HG03558 (cell line): Measurements from ENCODE around the gene PGAM2.

Source experiments
- ATAC-seq: cut with Tn5 transposase; IDR thresholded peaks from one replicate; pipeline ENCODE4 v1.9.1; 2021; ENCODE audit warnings: moderate number of reproducible peaks; ENCODE audit not compliant: unreplicated experiment; ENCODE audit errors: extremely low read depth

PGAM2 gene

DNA sequence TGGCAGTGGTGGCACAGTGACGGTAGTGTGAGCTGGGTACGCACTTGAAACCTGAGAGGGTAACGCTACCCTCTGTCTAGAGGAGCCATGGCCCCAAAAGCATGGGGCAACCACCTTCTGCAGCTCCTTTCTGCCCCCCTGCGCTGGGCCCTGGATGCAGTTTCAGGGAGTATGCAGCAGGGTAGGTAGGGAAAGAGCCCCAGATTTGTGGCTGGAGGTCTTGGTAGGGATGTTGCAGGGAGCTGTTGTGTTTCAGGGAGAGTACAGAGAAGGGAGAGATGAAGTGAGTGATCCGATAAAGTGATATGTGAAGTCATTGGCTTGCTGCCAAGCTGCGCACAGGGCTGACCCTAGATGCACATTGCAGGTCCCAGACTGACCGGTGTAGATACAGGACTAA, 2.7 kb upstream of the PGAM2 start:
- no peak for ATAC-seq

DNA sequence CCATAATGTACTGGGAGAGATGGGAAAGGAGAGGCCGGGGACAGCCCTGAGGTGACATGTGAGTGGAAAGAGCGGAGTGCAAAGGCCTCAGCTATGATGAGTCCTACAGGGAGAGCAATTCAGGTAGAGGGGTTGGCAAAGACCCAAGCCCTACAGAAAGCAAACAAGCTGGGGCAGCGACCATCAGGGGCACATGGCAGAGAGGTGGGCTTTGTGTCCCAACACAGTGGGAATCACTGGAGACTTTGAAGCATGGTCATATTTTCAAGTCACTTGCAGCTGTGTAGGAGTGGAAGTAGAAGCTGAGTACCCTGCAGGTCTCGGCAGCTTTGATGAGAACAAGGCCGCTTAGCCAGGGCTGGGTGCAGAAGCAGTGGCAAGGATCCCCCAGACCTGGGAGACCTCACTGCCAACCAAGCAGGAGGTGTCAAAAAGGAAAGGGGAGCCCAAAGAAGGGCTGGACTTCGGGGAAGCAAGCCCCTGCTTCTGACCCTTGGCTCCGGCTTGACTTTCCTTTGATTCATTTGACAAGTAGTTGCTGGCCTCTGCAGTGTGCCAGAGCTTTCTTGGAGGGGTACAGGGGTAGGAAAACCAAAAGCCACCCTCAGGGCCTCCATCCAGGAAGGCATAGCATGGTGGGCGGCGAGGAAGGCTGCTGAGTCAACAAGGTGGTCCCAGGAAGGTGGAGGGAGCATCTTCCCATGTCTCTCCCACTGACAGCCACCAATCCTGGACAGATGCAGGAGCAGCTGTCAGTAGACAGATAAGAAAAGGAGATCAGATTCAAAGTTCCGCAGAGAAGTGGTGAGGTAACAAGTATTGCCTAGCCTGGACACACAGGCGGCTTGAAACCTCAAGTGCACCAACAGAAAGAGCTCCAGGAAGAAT, 1.9 kb upstream of the PGAM2 start:
- no peak for ATAC-seq

DNA sequence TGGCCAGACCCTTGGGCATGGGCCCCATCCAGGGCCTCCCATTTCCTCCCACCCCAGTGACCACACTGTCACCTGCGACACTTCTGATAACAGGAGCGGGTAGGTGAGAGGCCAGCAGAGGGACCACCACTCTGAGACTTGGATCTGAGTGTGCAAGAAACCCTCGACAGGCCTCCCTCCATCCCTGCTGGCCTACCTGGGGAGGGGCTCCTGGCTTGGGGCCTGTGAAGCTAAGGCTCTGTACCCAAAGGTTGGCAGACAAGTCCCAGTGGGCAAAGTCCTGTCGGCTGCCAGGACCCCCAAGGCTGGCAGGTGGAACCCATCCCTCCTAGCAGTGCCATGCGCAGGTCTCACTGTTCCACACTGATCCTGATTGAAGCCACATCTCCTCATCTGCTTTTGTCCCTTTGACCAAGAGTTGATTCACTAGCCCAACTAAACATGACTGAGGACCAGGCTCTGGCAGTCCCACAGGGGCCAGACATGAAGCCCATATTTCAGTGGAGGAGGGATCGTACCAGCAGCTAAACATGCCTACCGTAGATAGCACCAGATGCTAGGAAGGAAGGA, 1.2 kb upstream of the PGAM2 start:
- ATAC-seq, result no peak

- no peak for ATAC-seq
Observed at GRCh38 chr7:44066111-44066460, 719 bp upstream of the PGAM2 start.

GRCh38 chr7:44064791-44065430, 456 bp downstream of the PGAM2 start:
- no peak for ATAC-seq

DNA sequence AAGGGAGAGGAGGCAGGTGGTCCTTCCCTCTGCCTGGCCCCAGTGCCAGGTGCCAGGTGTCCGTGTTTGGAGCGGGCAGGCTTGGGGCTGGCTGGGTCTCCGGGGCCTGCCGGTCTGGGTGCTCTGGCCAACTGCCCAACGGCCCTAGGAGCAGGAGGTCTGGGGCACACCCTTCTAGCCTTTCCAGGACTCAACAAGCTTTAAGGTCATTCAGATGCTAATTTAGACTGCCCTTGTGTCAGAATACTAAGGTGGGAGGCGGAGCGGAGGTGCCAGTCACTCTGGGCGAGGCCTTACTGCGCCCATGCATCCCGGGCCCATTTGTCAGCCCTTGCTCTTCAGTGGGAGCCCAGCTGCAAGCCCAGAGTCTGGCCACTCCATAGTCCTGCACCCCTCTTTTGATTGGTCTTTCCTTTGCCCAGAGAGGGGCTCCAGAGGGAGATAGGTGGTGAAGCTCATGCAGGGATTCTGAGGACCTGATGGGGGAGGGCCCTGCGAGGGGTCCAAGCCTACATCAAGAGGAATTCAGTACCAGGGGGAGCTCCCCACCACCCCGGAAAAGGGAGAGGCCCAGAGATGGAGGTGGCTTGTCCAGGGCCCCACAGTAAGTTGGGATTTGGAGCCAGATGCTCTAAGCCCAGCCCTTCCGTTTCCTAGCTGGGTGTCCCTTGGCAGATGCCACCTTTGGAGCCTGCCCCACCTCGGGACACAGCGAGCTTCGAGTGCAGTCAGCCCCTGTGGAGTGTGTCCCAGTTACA, 1.3 kb downstream of the PGAM2 start:
- ATAC-seq, result no peak

DNA sequence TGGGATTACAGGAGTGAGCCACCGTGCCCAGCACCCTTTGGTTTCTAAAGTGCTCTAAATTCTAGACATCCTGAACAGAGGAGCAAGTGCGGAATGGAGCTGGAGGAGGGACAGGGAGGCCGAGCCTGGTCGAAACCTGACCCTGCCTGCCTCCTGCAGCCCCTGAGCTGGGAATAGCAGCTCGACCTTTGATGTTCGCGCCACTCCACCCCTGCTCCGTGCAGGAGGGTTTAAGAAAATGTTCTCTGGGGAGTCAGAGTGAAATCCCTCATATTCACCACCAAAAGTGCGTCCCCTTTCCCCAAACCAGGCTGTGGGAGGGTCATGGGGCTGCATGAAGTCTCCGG, 1.8 kb downstream of the PGAM2 start:
- no peak for ATAC-seq

DNA sequence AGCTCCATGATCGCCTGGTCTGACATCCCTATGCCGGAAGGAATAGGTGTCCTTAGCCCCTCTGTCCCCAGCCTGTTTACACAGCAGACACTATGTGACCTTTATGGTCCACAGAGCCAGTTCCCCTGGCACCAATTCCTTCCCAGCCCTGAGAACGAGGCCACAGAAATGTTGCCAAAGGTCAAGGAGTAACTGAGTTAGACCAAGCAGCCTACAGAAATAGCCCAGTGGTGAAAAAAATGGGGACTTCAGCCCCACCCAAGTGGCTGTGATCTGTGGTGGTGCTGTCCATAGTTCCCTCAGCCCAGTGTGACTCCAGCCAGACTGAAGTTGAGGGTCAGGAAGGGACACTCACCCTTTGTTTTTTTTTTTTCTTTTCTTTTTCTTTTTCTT, 2.5 kb downstream of the PGAM2 start:
- ATAC-seq, result no peak

- no peak for ATAC-seq
Observed at GRCh38 chr7:44062180-44062902, 3.0 kb downstream of the PGAM2 start.

DNA sequence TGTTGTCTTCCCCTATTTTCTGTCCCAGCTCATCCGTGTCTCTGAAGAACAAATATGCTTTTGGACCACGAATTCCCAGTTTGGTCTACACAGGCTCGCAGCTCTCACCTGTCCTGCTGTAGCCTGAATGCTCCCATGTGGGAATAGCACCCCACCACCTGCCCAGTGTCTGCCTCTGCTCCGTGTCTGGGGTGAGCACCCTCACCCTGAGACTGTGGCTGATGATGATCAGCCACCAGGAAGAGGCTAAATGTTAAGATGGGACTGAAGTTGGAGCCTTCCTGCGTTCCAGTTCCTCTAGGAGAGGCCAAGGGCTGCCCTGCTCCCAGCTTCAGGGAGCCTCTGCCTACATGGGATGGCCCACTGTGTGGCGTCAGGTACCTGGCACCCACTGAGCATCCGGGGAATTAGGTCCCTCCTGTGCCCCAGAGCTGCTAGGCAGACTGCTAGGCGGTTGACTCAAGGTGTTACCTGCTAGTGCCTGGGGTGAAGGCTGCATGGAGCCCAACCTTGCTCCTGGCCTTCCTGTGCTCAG, 3.7 kb downstream of the PGAM2 start:
- no peak for ATAC-seq

- no peak for ATAC-seq
Observed at GRCh38 chr7:44060948-44061644, 4.3 kb downstream of the PGAM2 start.

DNA sequence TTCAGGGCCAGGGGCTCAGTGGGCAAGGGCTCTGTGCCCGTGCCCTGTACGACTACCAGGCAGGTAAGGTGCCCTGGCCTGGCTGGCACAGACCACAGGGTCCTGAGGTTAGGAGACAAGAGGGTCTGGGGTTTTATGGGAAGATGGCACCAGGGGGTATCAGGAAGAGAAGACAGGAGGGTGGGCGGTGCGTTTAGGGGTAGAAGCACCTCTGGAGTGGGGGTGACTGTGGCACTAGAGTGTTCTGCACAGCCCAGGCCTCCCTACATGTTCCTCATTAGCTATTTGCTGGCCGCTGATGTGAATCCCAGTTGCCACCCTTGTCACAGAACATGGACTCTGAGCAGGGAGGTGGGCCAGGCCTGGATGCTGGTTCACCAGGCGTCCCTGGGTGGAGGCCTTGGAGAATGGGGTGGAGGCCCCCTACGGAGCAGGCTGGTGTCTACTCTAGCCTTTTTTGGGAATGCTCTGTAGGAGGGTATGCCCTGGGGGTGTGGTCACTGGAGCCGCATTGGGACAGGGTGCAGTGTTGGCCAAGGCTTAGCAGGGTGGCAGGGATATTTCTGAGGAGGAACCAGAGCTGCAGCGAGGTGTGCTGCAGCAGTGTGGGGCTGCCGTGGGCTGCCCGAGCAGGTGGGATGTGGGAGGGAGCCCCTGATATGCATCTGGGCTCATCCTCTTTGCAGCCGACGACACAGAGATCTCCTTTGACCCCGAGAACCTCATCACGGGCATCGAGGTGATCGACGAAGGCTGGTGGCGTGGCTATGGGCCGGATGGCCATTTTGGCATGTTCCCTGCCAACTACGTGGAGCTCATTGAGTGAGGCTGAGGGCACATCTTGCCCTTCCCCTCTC, 5.0 kb downstream of the PGAM2 start:
- no peak for ATAC-seq

- no peak for ATAC-seq
Observed at GRCh38 chr7:44059219-44060090, 5.9 kb downstream of the PGAM2 start.

DNA sequence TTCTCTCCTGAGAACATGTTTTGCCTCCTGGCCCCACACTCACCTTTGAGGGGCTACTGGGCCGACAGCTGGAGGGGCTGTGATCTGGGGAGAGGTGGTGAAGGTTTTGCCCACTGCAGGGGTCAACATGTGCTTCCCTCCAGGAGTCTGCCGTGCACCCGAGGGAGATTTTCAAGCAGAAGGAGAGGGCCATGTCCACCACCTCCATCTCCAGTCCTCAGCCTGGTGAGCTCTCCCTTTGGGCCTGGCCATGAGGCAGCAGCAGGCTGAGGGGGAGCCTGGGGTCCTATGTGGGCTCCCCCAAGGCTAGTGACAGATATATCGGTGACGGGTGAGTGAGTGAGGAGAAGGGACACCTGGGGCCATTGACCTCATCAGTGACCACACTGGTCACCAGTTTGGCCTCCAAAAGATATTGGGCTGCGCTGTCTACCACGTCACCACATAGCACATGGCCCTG, 6.6 kb downstream of the PGAM2 start:
- no peak for ATAC-seq

DNA sequence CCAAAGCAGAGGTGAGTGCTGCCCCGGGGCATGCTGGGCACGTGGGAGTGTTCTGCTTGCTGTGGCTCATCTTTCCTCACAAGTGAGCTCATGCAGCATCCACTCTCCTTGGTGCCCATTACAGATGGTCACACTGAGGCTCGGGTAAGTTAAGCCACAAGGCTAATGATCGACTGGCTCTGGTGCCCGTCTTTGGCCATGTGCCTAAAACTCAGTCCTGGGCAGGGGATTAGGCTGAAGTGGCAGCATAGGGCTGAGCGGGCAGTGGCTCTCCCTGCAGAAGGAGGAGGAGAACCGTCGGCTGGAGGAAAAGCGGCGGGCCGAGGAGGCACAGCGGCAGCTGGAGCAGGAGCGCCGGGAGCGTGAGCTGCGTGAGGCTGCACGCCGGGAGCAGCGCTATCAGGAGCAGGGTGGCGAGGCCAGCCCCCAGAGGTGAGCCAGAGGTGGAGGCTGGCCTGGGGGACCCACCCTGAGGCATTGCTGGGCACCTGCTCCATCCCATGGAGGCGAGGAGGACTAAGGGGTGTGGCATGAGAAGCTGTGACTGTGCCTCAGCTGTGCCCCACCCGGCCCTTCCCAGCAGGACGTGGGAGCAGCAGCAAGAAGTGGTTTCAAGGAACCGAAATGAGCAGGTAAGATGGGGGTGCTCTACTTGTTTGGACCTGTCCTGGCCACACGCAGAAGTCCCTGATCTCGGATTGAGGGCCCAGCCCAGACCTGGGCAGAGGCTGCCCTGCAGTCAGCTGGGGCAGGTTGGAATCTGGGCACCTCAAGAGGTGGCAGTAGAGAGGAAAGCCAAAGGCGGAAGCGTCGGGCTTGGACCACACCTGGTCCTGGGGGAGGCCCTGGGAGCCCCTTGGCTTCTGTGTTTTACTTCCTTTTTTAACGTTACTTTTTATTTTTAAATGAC, 7.3 kb downstream of the PGAM2 start:
- ATAC-seq, result no peak

GRCh38 chr7:44057181-44057848, 8.1 kb downstream of the PGAM2 start:
- ATAC-seq, result no peak
